Endodermal cell (in vitro differentiated cells): ENCODE results near the gene PLEKHA8. TPM values are rescaled to one million over a fixed set of nuclear protein-coding genes. Genes with fewer than 3 reads are reported as not detected.
"Not testable (repeated sequence)": the region's sequence is repeated elsewhere in the genome, so short reads cannot be mapped to it uniquely, and the experiment has no call there.

Experiments used
- DNase-seq: peaks from one replicate; pipeline ENCODE4 v3.0.0-alpha.2; 2017
- H3K27ac ChIP-seq: 2 replicates; pipeline ENCODE4 v1.5.1; 2013; ENCODE audit warnings: mild to moderate bottlenecking, low read depth, low read length, moderate library complexity
- H3K27me3 ChIP-seq: 2 replicates; pipeline ENCODE4 v1.6.1; 2013; ENCODE audit warnings: mild to moderate bottlenecking, low read length, moderate library complexity; ENCODE audit not compliant: insufficient read depth, control insufficient read depth, poor library complexity, severe bottlenecking
- H3K36me3 ChIP-seq: 2 replicates; pipeline ENCODE4 v1.7.0; 2013; ENCODE audit warnings: mild to moderate bottlenecking, low read length, moderate library complexity; ENCODE audit not compliant: control insufficient read depth, insufficient read depth
- H3K4me1 ChIP-seq: one replicate; pipeline ENCODE4 v1.7.0; 2013; ENCODE audit warnings: low read length; ENCODE audit not compliant: control insufficient read depth, insufficient read depth
- H3K4me3 ChIP-seq: 2 replicates; pipeline ENCODE4 v1.5.1; 2013; ENCODE audit warnings: mild to moderate bottlenecking, low read length, moderate library complexity
- H3K9ac ChIP-seq: 2 replicates; pipeline ENCODE4 v1.6.1; 2013; ENCODE audit warnings: mild to moderate bottlenecking, low read length, moderate library complexity; ENCODE audit not compliant: poor library complexity, severe bottlenecking; ENCODE audit errors: extremely low read depth
- H3K9me3 ChIP-seq: 2 replicates; pipeline ENCODE4 v1.6.1; 2013; ENCODE audit warnings: mild to moderate bottlenecking, low read length, moderate library complexity; ENCODE audit not compliant: control insufficient read depth
- H3K27ac Mint-ChIP-seq: 2 replicates; pipeline ENCODE4 v1.8.0; 2020; ENCODE audit warnings: mixed read lengths
- H3K27me3 Mint-ChIP-seq: 2 replicates; pipeline ENCODE4 v1.8.0; 2021; ENCODE audit warnings: mild to moderate bottlenecking, mixed read lengths; ENCODE audit not compliant: insufficient read depth
- H3K36me3 Mint-ChIP-seq: 2 replicates; pipeline ENCODE4 v1.8.0; 2020; ENCODE audit warnings: low read depth, mixed read lengths
- H3K4me1 Mint-ChIP-seq: 2 replicates; pipeline ENCODE4 v1.8.0; 2020; ENCODE audit warnings: mixed read lengths
- H3K4me3 Mint-ChIP-seq: 2 replicates; pipeline ENCODE4 v1.8.0; 2020; ENCODE audit warnings: mild to moderate bottlenecking, moderate library complexity, mixed read lengths
- H3K9me3 Mint-ChIP-seq: 2 replicates; pipeline ENCODE4 v1.8.0; 2020; ENCODE audit warnings: mild to moderate bottlenecking, mixed read lengths
- CTCF ChIP-seq: fragments of 200-600 bp; sonication (generic); conservative IDR thresholded peaks from 2 replicates; pipeline ENCODE4 v1.5.0; 2021; ENCODE audit warnings: antibody characterized with exemption, mild to moderate bottlenecking
- WGBS, 2 experiments: methylation state at CpG; one replicate each; pipeline versions ENCODE4 v1.1.5 to v1.1.7; 2013; ENCODE audit warnings: missing lambda C conversion rate in 2 of 2, mixed read lengths in 1 of 2; ENCODE audit not compliant: insufficient coverage in 1 of 2, insufficient read length in 1 of 2; 5-methylcytosine and 5-hydroxymethylcytosine counted together
- total RNA-seq, 2 donors: library from RNA; stranded (reverse); fragmentation: NEBNext Ultra II Directional in 1 of 2; extraction: Animal tissue kit (Norgen Biotek cat#: 25700) in 1 of 2; gene quantifications; 2 replicates in 1 of 2; 3 replicates in 1 of 2; pipeline ENCODE4 v1.2.1, GENCODE V29; 2021

Gene PLEKHA8
- total RNA-seq, 2 donors from 2014 or later, result 37.7 to 42.2 TPM

GRCh38 chr7:30057741-30058140, 29.5 kb downstream of the PLEKHA8 start:
- H3K27ac ChIP-seq, result no peak overlapping the region
- H3K4me3 Mint-ChIP-seq, result no peak overlapping the region
- no peaks in the 10 kb centered on the region for H3K27me3 ChIP-seq
- no peak overlapping the region for H3K4me3 ChIP-seq
- peaks cover 3% of the 10 kb centered on the region for H3K4me1 Mint-ChIP-seq
- H3K36me3 ChIP-seq, result peaks cover 74% of the 10 kb centered on the region
- no peaks in the 10 kb centered on the region for H3K4me1 ChIP-seq
- H3K9me3 ChIP-seq, result peaks cover 21% of the 10 kb centered on the region
- TF ChIP-seq CTCF, result no peak
- no peak overlapping the region for H3K27ac Mint-ChIP-seq
- no peak for DNase-seq
- H3K36me3 Mint-ChIP-seq, result peaks cover 60% of the 10 kb centered on the region
- no peak overlapping the region for H3K9ac ChIP-seq
- H3K27me3 Mint-ChIP-seq, result no peaks in the 10 kb centered on the region
- peaks cover 19% of the 10 kb centered on the region for H3K9me3 Mint-ChIP-seq

GRCh38 chr7:30061786-30062185, 33.6 kb downstream of the PLEKHA8 start:
- H3K4me3 ChIP-seq, H3K27me3 ChIP-seq, H3K27ac Mint-ChIP-seq, H3K4me1 Mint-ChIP-seq, H3K4me3 Mint-ChIP-seq, H3K27me3 Mint-ChIP-seq, H3K4me1 ChIP-seq, H3K9ac ChIP-seq, H3K27ac ChIP-seq: not testable (repeated sequence)
- Histone ChIP-seq H3K9me3 (peaks cover 21% of the 10 kb centered on the region), H3K36me3 (peaks cover 76% of the 10 kb centered on the region)
- TF ChIP-seq CTCF, result peak; percentile 77
- DNase-seq, result peak; percentile 60
- H3K36me3 Mint-ChIP-seq, result peaks cover 45% of the 10 kb centered on the region
- peaks cover 17% of the 10 kb centered on the region for H3K9me3 Mint-ChIP-seq
- WGBS, 2 experiments, result 42% methylated on average over 3 of the region's 3 CpGs; no CpG with 5 or more reads in 1 of the 2 experiments

GRCh38 chr7:30062587-30062986, 34.4 kb downstream of the PLEKHA8 start:
- H3K4me1 ChIP-seq, result no peaks in the 10 kb centered on the region
- no peak for DNase-seq
- no peak overlapping the region for H3K4me3 ChIP-seq
- Mint-ChIP-seq H3K36me3 (peaks cover 39% of the 10 kb centered on the region), H3K4me3 (no peak overlapping the region), H3K9me3 (peaks cover 10% of the 10 kb centered on the region), H3K27ac (no peak overlapping the region), H3K27me3 (no peaks in the 10 kb centered on the region), H3K4me1 (no peaks in the 10 kb centered on the region)
- H3K9ac ChIP-seq, result no peak overlapping the region
- WGBS, 2 experiments, result no CpG with 5 or more reads among the region's 1 CpG
- H3K9me3 ChIP-seq, result peaks cover 13% of the 10 kb centered on the region
- H3K36me3 ChIP-seq, result peaks cover 76% of the 10 kb centered on the region
- TF ChIP-seq CTCF, result peak; percentile 82
- no peak overlapping the region for H3K27ac ChIP-seq
- H3K27me3 ChIP-seq, result no peaks in the 10 kb centered on the region
